HG02981 (cell line): ENCODE data around the gene MBTD1.
"Not testable (repeated sequence)": the region's sequence is repeated elsewhere in the genome, so short reads cannot be mapped to it uniquely, and the experiment has no call there.

Experiments used
- ATAC-seq: cut with Tn5 transposase; IDR thresholded peaks from one replicate; pipeline ENCODE4 v1.9.1; 2021; ENCODE audit warnings: mild to moderate bottlenecking, moderate library complexity; ENCODE audit not compliant: unreplicated experiment

The MBTD1 gene

DNA sequence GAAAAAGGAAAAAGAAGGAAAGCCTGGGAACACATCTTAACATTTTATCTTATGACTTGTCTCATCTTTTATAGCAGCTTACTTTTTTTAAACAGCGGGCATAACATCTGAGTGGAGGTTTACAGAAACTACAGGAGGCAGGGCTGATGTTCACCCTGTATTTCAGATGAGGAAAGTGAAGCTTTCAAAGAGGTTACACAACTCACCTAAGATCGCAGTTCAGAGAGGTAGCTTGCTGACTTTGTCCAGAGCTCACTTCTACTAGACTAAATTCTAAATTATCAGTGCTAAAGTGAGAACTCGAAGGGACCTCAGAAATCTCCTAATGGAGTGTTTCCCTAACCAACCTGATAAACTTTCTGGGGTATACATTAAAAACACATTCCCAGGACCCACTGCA lies 3.7 kb downstream of the MBTD1 start:
- ATAC-seq: no peak

- no peak for ATAC-seq
Observed at GRCh38 chr17:51255673-51256072, 4.2 kb downstream of the MBTD1 start.

DNA sequence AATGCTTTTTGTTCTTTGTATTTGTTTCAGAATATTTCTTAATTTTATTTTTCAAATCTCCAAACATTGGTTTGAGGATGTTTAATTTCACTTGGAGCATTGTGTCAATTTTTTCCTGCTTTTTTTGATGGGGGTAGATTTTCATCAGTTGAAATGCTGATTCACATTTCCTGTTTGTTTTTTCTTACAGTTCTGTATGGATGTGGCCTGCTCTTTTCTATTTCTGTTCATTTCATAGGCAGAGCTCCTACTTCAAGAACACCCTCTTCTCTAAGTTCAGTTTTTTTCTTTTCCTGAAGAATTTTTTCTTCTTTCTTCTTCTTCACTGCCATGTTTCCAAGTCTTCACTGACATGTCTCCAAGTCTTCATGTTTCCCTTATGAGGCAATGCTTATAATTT lies 8.8 kb downstream of the MBTD1 start:
- ATAC-seq: no peak

GRCh38 chr17:51250314-51250840 lies 9.5 kb downstream of the MBTD1 start:
- ATAC-seq: no peak

DNA sequence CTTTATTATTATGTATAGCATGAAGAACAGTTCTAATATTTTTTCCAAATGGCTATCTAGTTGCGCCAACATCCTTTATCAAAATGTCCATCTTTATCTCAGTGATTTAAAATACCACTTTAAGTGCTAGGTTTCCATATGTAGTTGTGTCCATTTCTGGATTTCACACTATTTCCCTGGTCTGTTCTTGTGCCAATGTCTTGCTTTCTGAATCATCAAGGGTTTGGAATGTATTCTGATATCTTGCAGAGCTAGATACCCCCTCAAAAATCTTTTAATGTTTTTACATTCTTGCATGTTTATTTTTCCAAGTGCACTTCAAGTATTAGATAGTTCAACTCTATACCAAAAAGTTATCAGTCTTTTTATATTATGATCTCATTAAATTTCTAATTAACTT lies 14.3 kb downstream of the MBTD1 start:
- no peak for ATAC-seq

GRCh38 chr17:51244041-51244440 lies 15.8 kb downstream of the MBTD1 start:
- ATAC-seq: no peak

DNA sequence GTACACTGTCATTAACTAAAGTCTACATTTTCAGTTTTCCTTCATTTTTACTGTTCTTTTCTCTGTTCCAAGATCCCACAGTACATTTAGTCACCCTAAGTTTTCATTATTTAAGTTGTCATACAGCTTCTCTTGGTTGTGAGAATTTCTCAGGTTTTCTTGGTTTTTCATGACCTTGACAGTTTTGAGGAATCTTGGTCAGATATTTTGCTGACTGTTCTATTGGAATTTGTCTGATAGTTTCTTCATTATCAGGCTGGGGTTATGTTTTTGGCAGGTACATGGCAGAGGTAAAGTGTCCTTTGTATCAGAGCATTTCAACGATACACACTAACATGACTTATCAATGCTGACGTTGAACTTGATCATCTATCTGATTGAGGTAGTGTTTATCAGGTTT lies 19.6 kb downstream of the MBTD1 start:
- ATAC-seq: no peak

- ATAC-seq: peak; percentile 82
Observed at GRCh38 chr17:51238255-51238887, 21.5 kb downstream of the MBTD1 start.

GRCh38 chr17:51234162-51234561 lies 25.7 kb downstream of the MBTD1 start:
- ATAC-seq: no peak

DNA sequence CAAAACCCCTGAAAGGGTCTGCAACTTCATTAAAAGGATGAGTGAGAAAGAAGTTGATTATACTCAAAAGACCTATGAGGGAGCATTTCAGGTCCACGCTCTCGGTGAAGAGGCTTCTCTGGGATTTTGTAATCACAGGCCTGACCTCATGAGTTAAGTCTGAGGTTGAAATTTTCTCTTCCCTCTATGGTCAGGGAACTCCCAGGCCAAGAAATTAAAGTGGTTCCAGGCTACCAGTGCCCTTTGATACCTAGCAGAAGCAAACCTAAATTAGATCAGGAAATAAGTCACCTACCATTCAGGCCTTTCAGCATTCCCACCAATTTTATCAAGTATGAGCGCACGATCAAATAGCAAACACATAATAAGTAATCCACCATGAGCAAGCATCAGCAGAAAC lies 27.9 kb downstream of the MBTD1 start:
- ATAC-seq: no peak

DNA sequence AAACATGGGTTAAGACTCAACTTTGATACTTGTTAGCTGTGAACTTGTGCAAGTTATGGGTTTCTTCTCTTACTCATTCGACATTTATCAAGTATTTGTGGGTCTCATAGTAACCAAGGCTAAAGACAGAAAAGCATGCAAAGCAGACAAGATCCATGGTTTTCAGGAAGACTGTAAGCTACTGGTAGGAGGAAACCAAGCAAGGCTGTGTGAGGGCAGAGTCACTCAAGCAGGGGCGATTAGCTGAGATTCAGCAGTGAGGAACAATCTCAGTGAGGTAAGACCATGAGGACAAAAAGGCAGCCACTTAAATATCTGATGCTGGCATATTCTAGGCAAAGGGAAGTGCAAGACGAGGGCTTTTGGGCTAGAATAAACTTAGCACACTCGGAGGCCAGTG lies 29.5 kb downstream of the MBTD1 start:
- no peak for ATAC-seq

DNA sequence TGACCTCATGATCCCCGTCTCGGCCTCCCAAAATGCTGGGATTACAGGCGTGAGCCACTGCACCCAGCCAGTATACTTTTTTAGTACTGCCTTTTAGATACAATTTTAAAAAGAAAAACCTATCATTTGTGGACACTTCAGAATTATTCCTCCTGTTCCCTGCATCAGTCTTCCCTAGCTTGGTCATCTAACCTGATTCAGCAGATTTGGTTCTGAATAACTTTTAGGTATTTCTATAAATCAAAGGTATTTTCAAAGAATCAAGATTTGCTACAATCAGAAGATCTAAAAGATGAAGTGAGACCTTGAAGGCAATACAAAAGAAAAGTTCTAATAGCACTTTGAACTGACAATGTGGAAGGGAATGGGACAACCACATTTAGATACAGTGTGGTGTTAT lies 30.0 kb downstream of the MBTD1 start:
- no peak for ATAC-seq

DNA sequence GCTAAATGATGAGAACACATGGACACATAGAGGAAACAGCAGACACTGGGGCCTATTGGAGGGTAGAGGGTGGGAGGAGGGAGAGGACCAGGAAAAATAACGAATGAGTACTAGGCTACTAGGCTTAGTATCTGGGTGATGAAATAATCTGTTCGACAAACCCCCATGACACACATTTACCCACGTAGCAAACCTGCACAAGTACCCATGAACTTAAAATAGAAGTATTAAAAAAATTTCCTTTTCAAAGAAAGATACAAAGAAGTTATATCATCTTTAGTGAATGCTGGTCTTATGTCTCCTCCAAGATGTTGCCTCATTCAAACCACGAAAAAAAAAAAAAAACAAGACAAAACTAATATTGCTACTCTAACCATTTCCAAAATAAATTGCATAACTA lies 31.7 kb downstream of the MBTD1 start:
- ATAC-seq: no peak

DNA sequence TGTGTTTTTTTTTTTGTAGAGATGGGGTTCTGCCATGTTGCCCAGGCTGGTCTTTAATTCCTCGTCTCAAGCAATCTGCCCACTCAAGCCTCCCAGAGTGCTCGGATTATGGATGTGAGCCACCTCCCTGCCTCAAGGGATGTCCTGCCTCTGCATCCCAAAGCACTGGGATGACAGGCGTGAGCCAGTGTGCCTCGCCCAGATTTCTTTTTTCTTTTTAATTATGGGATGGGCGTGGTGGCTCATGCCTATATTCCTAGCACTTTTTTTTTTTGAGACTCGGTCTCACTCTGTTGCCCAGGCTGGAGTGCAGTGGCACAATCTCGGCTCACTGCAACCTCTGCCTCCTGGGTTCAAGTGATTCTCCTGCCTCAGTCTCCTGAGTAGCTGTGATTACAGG lies 34.3 kb downstream of the MBTD1 start:
- not testable (repeated sequence) for ATAC-seq

DNA sequence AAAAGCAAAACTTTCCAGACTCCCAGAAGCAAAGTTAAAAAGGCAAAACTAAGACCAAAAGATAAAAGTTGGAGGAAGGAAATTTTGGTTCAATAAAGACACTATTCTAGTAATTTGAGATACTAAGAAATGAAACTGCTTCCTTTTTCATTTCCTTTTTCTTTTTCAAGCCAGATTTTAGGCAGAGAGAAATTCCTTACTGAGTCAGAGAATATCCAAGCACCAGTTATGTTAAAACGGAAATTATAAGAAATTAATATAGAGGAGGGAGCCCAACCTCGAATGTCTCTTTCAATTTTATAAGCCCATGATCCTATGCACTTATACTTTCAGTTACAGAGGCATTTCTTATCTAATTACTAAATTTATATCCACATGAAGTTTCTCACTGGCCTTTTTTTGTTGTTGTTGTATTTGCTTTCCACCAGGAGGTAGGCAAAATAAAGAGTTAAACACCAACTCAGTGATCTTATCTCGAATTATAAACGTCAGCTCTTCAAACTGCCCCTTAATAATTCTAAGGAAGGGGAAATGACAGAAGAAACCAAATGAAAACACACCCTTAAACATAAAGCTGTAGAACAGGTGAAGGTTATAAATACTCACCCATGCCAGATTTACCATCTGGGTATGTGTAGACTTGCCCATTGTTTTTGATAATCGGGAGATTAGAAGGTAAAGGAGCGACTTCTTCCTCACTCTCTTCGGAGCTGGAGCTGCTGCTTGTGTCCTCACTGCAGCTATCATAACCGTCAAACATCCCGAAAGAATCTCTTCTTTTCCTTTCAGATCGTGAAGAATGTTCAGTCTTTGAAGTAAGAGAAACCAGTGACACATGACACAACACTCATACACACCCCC lies 35.2 kb downstream of the MBTD1 start:
- ATAC-seq: no peak

DNA sequence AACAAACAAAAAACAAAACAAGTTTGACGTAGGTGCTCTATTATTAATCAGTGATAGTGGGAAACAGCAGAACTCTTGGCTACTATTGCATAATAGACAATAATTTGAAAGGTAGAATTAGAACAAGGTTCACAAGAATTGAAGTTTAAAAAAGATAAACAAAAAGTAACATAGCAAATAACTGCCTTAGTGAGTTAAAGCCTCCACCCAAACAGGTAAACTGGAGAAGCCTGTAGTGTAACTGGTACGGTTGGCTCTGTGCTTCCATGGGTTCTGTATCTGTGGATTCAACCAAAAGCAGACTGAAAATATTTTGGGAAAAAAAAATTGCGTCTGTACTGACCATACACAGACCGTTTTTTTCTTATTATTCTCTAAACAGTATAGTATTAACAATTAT lies 38.5 kb downstream of the MBTD1 start:
- no peak for ATAC-seq

DNA sequence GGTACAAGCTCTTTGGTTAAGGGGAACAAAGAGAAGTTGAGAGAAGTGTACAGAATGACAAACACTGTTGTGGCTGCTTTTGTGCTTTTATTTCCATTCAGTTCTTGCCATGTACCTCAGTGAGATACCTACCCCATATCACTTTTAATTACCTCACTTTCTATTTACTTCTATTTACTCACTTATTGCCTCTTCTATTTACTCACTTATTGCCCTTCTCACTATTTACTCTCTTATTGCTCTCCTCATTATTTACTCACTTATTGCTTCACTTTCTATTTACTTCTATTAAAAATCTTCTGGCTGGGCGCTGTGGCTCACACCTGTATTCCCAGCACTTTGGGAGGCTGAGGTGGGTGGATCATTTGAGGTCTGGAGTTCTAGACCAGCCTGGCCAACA lies 41.9 kb downstream of the MBTD1 start:
- no peak for ATAC-seq

GRCh38 chr17:51214920-51215319 lies 44.9 kb downstream of the MBTD1 start:
- ATAC-seq: no peak

DNA sequence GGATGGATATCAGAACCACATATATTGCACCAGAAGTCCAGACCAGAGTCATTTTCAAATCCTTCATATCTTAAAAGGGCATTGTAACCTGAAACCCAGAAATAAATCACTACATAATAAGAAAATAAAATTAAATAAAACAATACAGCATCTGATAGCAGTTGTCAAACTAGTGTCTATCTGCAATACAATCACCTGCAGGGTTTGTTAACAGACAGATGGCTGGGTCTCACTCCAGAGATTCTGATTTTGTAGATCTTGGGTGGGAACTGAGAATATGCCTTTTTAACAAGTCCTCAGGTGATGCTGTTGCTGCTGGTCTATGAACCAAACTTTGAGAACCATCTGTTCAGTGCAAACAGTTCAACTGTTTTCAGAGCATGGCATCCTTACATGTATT lies 56.0 kb downstream of the MBTD1 start:
- no peak for ATAC-seq

GRCh38 chr17:51200846-51201245 lies 59.0 kb downstream of the MBTD1 start:
- no peak for ATAC-seq

DNA sequence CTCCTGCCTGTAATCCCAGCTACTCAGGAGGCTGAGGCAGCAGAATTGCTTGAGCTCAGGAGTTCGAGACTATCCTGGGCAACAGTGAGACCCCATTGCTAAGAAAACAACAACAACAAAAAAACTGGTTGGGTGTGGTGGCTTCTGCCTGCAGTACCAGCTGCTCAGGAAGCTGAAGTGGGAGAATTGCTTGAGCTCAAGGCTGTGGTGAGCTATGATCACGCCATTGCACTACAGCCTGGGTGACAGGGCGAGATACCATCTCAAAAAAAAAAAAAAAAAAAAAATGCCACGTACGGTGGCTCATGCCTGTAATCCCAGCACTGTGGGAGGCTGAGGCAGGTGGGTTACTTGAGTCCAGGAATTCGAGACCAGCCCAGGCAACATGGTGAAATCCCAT lies 59.6 kb downstream of the MBTD1 start:
- no peak for ATAC-seq

- ATAC-seq: no peak
Observed at GRCh38 chr17:51197754-51198153, 62.1 kb downstream of the MBTD1 start.
